ENCODE data around the gene CMTM8. TPM values are rescaled to one million over a fixed set of nuclear protein-coding genes. Genes with fewer than 3 reads are reported as not detected.
A peak's percentile ranks its signal among the peaks of the same experiment; 100 is the strongest.

Gene CMTM8
- total RNA-seq, 1 experiment from 2014 or later, result 9.0 TPM

GRCh38 chr3:32297366-32297765 lies 58.9 kb downstream of the CMTM8 start:
- ChIA-PET POLR2A (interaction anchor here (0.6 kb wide), 1 partner anchor 37 kb away, joined by 3 read pairs; no protein-coding TSS in a partner anchor), CTCF (interaction anchor here (0.6 to 2.2 kb wide), 8 partner anchors 9 to 318 kb away, joined by 3 to 10 read pairs (median 4); partner anchors contain the start of gene CMTM8)
- Mint-ChIP-seq H3K27me3 (ENCODE audit: low read depth) (no peaks in the 10 kb centered on the region), H3K9me3 (no peaks in the 10 kb centered on the region), H3K27ac (peak overlapping the region; percentile 16), H3K36me3 (no peaks in the 10 kb centered on the region), H3K4me1 (peaks cover 12% of the 10 kb centered on the region), H3K4me3 (no peak overlapping the region)
- TF ChIP-seq TP53 (CRISPR knock-in tag; IDR thresholded peaks at IDR 0.05) (no peak), NR3C1 (CRISPR knock-in tag; conservative IDR thresholded peaks at IDR 0.05; ENCODE audit: low read depth) (no peak), FOXJ3 (CRISPR knock-in tag; IDR thresholded peaks at IDR 0.05; ENCODE audit: borderline replicate concordance) (no peak), ZNF138 (CRISPR knock-in tag; conservative IDR thresholded peaks at IDR 0.05) (no peak), ZNF416 (CRISPR knock-in tag; IDR thresholded peaks at IDR 0.05) (no peak), NFYB (CRISPR knock-in tag; conservative IDR thresholded peaks at IDR 0.05; ENCODE audit: low read depth) (no peak), ESRRA (CRISPR knock-in tag; IDR thresholded peaks at IDR 0.05; ENCODE audit: borderline replicate concordance) (no peak), JUN (CRISPR knock-in tag; IDR thresholded peaks at IDR 0.05) (no peak), USF1 (CRISPR knock-in tag; IDR thresholded peaks at IDR 0.05) (no peak), GABPB1 (CRISPR knock-in tag; IDR thresholded peaks at IDR 0.05) (no peak), ZNF423 (CRISPR knock-in tag; IDR thresholded peaks at IDR 0.05) (no peak)
- TF ChIP-seq, protein P1, sequence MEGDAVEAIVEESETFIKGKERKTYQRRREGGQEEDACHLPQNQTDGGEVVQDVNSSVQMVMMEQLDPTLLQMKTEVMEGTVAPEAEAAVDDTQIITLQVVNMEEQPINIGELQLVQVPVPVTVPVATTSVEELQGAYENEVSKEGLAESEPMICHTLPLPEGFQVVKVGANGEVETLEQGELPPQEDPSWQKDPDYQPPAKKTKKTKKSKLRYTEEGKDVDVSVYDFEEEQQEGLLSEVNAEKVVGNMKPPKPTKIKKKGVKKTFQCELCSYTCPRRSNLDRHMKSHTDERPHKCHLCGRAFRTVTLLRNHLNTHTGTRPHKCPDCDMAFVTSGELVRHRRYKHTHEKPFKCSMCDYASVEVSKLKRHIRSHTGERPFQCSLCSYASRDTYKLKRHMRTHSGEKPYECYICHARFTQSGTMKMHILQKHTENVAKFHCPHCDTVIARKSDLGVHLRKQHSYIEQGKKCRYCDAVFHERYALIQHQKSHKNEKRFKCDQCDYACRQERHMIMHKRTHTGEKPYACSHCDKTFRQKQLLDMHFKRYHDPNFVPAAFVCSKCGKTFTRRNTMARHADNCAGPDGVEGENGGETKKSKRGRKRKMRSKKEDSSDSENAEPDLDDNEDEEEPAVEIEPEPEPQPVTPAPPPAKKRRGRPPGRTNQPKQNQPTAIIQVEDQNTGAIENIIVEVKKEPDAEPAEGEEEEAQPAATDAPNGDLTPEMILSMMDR (IDR thresholded peaks at IDR 0.05), result no peak
- no peak for DNase-seq (ENCODE audit: low spot score)
- no peak for ATAC-seq

GRCh38 chr3:32301426-32301825 lies 62.9 kb downstream of the CMTM8 start:
- no peaks in the 10 kb centered on the region for H3K27me3 Mint-ChIP-seq (ENCODE audit: low read depth)
- H3K9me3 Mint-ChIP-seq, result peaks cover 4% of the 10 kb centered on the region
- ATAC-seq (no peak), DNase-seq (ENCODE audit: low spot score) (no peak)
- no peak overlapping the region for H3K4me3 Mint-ChIP-seq
- H3K4me1 Mint-ChIP-seq, result peaks cover 46% of the 10 kb centered on the region
- no peaks in the 10 kb centered on the region for H3K36me3 Mint-ChIP-seq
- POLR2A ChIA-PET, result interaction anchor here (0.6 kb wide), 1 partner anchor 600 kb away, joined by 4 read pairs; no protein-coding TSS in a partner anchor
- TF ChIP-seq MYBL2 (CRISPR knock-in tag; IDR thresholded peaks at IDR 0.05), result no peak
- TF ChIP-seq, protein P2, sequence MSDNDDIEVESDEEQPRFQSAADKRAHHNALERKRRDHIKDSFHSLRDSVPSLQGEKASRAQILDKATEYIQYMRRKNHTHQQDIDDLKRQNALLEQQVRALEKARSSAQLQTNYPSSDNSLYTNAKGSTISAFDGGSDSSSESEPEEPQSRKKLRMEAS (CRISPR knock-in tag; IDR thresholded peaks at IDR 0.05), result no peak
- no peak for TF ChIP-seq ZNF138 (CRISPR knock-in tag; conservative IDR thresholded peaks at IDR 0.05)
- TF ChIP-seq, protein P1 (IDR thresholded peaks at IDR 0.05), result no peak
- no peak for TF ChIP-seq KAT7 (CRISPR knock-in tag; IDR thresholded peaks at IDR 0.05; ENCODE audit: borderline replicate concordance)
- no peak for TF ChIP-seq NFYB (CRISPR knock-in tag; conservative IDR thresholded peaks at IDR 0.05; ENCODE audit: low read depth)
- no peak overlapping the region for H3K27ac Mint-ChIP-seq
- CTCF ChIA-PET, result no interaction called here

- H3K9me3 Mint-ChIP-seq, result peaks cover 8% of the 10 kb centered on the region
- H3K4me3 Mint-ChIP-seq, result no peak overlapping the region
- ChIA-PET CTCF (interaction anchor here (0.7 to 1.6 kb wide), 5 partner anchors 8 to 165 kb away, joined by 3 to 7 read pairs (median 4); no protein-coding TSS in a partner anchor), POLR2A (no interaction called here)
- DNase-seq (ENCODE audit: low spot score) (no peak), ATAC-seq (no peak)
- no peaks in the 10 kb centered on the region for H3K36me3 Mint-ChIP-seq
- no peaks in the 10 kb centered on the region for H3K27me3 Mint-ChIP-seq (ENCODE audit: low read depth)
- peaks cover 46% of the 10 kb centered on the region for H3K4me1 Mint-ChIP-seq
- no peak for TF ChIP-seq ZNF423 (CRISPR knock-in tag; IDR thresholded peaks at IDR 0.05)
- TF ChIP-seq E2F5 (CRISPR knock-in tag; IDR thresholded peaks at IDR 0.05), result no peak
- no peak for TF ChIP-seq ZSCAN18 (CRISPR knock-in tag; IDR thresholded peaks at IDR 0.05)
- no peak for TF ChIP-seq ESRRA (CRISPR knock-in tag; IDR thresholded peaks at IDR 0.05; ENCODE audit: borderline replicate concordance)
- no peak for TF ChIP-seq FOXP4 (CRISPR knock-in tag; IDR thresholded peaks at IDR 0.05)
- peak overlapping the region; percentile 57 for H3K27ac Mint-ChIP-seq
Observed at GRCh38 chr3:32302601-32303398, 64.3 kb downstream of the CMTM8 start.
